K562 (cell line): ENCODE data around the gene LSM6. TPM values are rescaled to one million over a fixed set of nuclear protein-coding genes. Genes with fewer than 3 reads are reported as not detected.

ENCODE experiments used
- CHD4 ChIP-seq: fragments of 200-600 bp; sonication (generic); IDR thresholded peaks from 3 replicates; pipeline ENCODE4 v1.6.1; 2012; ENCODE audit warnings: low read depth, mild to moderate bottlenecking, mixed read lengths, low read length, inconsistent platforms; ENCODE audit not compliant: insufficient read depth, insufficient replicate concordance, poor library complexity, severe bottlenecking
- CREM ChIP-seq: IDR thresholded peaks from 2 replicates; pipeline ENCODE4 v1.6.1; 2014; ENCODE audit warnings: antibody characterized with exemption, low read depth
- EGR1 ChIP-seq: fragments of 450-650 bp; conservative IDR thresholded peaks from 2 replicates; pipeline ENCODE4 v1.6.1; 2017; ENCODE audit warnings: mild to moderate bottlenecking
- GATAD2B ChIP-seq: fragments of 450-650 bp; IDR thresholded peaks from 2 replicates; pipeline ENCODE4 v1.6.1; 2017; ENCODE audit warnings: mild to moderate bottlenecking, borderline replicate concordance
- KDM5B ChIP-seq: fragments of 200-600 bp; sonication (generic); IDR thresholded peaks from 2 replicates; pipeline ENCODE4 v1.6.1; 2012; ENCODE audit warnings: low read depth, mild to moderate bottlenecking, moderate library complexity, low read length, control low read depth, inconsistent platforms; ENCODE audit not compliant: insufficient replicate concordance
- LCOR ChIP-seq: sonication (generic); formaldehyde crosslinking; IDR thresholded peaks from 2 replicates; pipeline ENCODE4 v1.8.0; 2022; ENCODE audit warnings: mild to moderate bottlenecking, missing genetic modification reagents
- NCOA6 ChIP-seq: fragments of 450-650 bp; IDR thresholded peaks from 2 replicates; pipeline ENCODE4 v1.6.1; 2017; ENCODE audit warnings: mild to moderate bottlenecking
- POLR2B ChIP-seq: fragments of 450-650 bp; IDR thresholded peaks from 2 replicates; pipeline ENCODE4 v1.6.1; 2018; ENCODE audit warnings: low read depth; ENCODE audit not compliant: partially characterized antibody
- POLR2G ChIP-seq: fragments of 200-400 bp; formaldehyde crosslinking; IDR thresholded peaks from 2 replicates; pipeline ENCODE4 v1.6.1; 2017; ENCODE audit warnings: low read depth, mild to moderate bottlenecking, antibody characterized with exemption, low read length, moderate library complexity
- PTBP1 ChIP-seq: fragments of 200-400 bp; formaldehyde crosslinking; IDR thresholded peaks from 2 replicates; pipeline ENCODE4 v1.6.1; 2017; ENCODE audit warnings: low read depth, low read length
- RB1 ChIP-seq: fragments of 450-650 bp; IDR thresholded peaks from 2 replicates; pipeline ENCODE4 v1.6.1; 2017; ENCODE audit warnings: low read depth, mild to moderate bottlenecking
- RCOR1 ChIP-seq, 2 experiments: IDR thresholded peaks; 2 replicates each; pipeline ENCODE4 v1.6.1; 2012; ENCODE audit warnings: low read depth in 2 of 2, low read length in 2 of 2, borderline replicate concordance in 1 of 2, improper control_type of control experiment in 1 of 2
- SMC3 ChIP-seq: conservative IDR thresholded peaks from 2 replicates; pipeline ENCODE4 v1.6.1; 2011; ENCODE audit warnings: low read depth, low read length, improper control_type of control experiment; ENCODE audit not compliant: insufficient read depth
- SUPT5H ChIP-seq: fragments of 450-650 bp; IDR thresholded peaks from 2 replicates; pipeline ENCODE4 v1.6.1; 2016
- ZNF12 ChIP-seq: sonication (generic); formaldehyde crosslinking; IDR thresholded peaks from 2 replicates; pipeline ENCODE4 v1.4.0; 2020; ENCODE audit warnings: mild to moderate bottlenecking, missing genetic modification reagents
- ZNF445 ChIP-seq: fragments of 250-450 bp; sonication (Bioruptor Pico); IDR thresholded peaks from 2 replicates; pipeline ENCODE4 v1.4.0; 2020; ENCODE audit warnings: low read depth, mild to moderate bottlenecking, moderate library complexity
- ZNF584 ChIP-seq: fragments of 200-800 bp; sonication (Bioruptor generic); IDR thresholded peaks from 2 replicates; pipeline ENCODE4 v1.6.1; 2016; ENCODE audit warnings: low read depth, mild to moderate bottlenecking, missing genetic modification characterization, missing compliant biosample characterization
- ZNF699 ChIP-seq: fragments of 250-450 bp; sonication (Bioruptor Pico); IDR thresholded peaks from 2 replicates; pipeline ENCODE4 v1.8.0; 2021; ENCODE audit warnings: mild to moderate bottlenecking, moderate library complexity; ENCODE audit not compliant: insufficient replicate concordance
- polyA plus RNA-seq, 8 experiments: library from polyadenylated mRNA; depleted of rRNA in 4 of 8; stranded (reverse) in 5 of 8; unstranded in 3 of 8; fragments of >200 nt; fragmentation: Nextera tagmentation in 2 of 8; fragmentation: Illumina TruSeq in 1 of 8; extraction: Ambion mirVana in 2 of 8; extraction: Trizol in 1 of 8; gene quantifications; 2 replicates each; pipeline versions ENCODE4 v1.2.1 to v1.2.3, GENCODE V29; 2011 to 2014; ENCODE audit warnings: inconsistent platforms in 1 of 8, missing spikeins in 1 of 8
- total RNA-seq, 7 experiments: library from RNA; depleted of rRNA in 6 of 7; stranded (reverse); fragments of >200 nt in 6 of 7; fragmentation: Illumina TruSeq in 2 of 7; extraction: Trizol in 2 of 7; gene quantifications; 2 replicates each; pipeline versions ENCODE4 v1.2.1 to v1.2.3, GENCODE V29; 2011 to 2021; ENCODE audit warnings: low replicate concordance in 1 of 7
- TF ChIP-seq, protein P1 (sequence below): fragments of 450-650 bp; IDR thresholded peaks from 2 replicates; pipeline ENCODE4 v1.6.1; 2014; ENCODE audit warnings: low read depth, mild to moderate bottlenecking, moderate library complexity, borderline replicate concordance
- TF ChIP-seq, protein P2 (sequence below), 2 experiments: fragments of 200-800 bp in 1 of 2; sonication (Bioruptor generic) in 1 of 2; sonication (generic) in 1 of 2; formaldehyde crosslinking in 1 of 2; IDR thresholded peaks in 1 of 2; conservative IDR thresholded peaks in 1 of 2; 2 replicates each; pipeline versions ENCODE4 v1.5.0 to v1.6.1; 2016 to 2020; ENCODE audit warnings: missing compliant biosample characterization in 1 of 2, missing genetic modification characterization in 1 of 2, missing genetic modification reagents in 1 of 2
- TF ChIP-seq, protein P3 (sequence below): fragments of 250-450 bp; sonication (Bioruptor Pico); IDR thresholded peaks from 2 replicates; pipeline ENCODE4 v1.4.0; 2020; ENCODE audit warnings: borderline replicate concordance
- TF ChIP-seq, protein P4 (sequence below): fragments of 250-450 bp; sonication (Bioruptor Pico); IDR thresholded peaks from 2 replicates; pipeline ENCODE4 v1.8.0; 2021; ENCODE audit warnings: borderline replicate concordance, mild to moderate bottlenecking, moderate library complexity; ENCODE audit not compliant: poor library complexity, severe bottlenecking

The LSM6 gene
- total and polyA plus RNA-seq, 9 of the 15 experiments (the other 6 are each of a cell fraction or from before 2014, with no cell fraction given), result 39.9 to 150 (median 97.4) TPM

DNA sequence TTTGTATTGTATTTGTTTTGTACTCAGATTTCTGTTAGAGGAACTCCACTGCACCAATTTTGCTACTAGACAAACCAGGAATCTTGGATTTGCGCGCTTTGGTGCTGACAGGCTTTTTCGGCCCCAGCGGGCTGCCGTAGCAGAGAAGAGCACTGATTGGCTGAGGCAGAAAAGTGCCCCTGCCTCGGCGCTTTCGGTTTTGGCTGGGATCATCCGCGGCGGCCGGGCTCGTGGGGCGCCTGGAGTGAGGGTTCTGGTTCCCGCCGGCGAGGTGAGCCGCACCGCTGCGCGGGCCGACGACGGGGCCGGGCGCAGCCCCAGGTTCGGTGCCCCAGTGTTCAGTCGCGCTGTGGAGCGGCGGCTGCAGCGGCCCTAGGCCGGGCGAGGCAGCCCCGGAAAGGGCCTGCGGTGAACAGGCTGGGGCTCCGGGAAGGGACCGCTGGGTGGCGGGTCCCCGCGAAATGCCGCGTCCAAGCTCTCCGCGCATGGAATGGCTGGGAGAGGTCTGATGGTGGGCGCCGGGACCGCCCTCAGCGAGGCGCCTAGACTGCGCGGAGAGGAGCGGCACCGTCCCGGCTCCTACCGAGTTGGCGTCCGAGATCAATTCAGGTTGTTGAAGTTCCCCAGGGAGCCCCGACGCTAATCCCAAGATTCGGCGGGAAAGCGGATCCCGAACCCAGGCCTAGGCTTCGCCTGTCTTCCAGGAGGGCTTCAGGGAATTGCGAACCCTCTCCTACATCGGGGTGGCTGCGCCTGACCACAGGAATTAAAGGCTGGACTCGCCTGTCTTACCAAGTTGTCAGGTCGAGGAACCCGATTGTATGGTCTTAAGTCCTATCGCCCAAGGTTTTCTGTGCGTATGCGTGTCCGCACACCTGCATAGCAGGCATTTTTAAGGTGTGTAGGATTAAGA, at the start of gene LSM6 (continued):
- TF ChIP-seq, protein P1, sequence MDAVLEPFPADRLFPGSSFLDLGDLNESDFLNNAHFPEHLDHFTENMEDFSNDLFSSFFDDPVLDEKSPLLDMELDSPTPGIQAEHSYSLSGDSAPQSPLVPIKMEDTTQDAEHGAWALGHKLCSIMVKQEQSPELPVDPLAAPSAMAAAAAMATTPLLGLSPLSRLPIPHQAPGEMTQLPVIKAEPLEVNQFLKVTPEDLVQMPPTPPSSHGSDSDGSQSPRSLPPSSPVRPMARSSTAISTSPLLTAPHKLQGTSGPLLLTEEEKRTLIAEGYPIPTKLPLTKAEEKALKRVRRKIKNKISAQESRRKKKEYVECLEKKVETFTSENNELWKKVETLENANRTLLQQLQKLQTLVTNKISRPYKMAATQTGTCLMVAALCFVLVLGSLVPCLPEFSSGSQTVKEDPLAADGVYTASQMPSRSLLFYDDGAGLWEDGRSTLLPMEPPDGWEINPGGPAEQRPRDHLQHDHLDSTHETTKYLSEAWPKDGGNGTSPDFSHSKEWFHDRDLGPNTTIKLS, result 0 out of 2 replicates have a peak, but pooled peaks have one; percentile 28
- TF ChIP-seq RB1 (peak; percentile 76; the same call in 1 of the 2 replicates), GATAD2B (no peak), SUPT5H (peak; percentile 73), CHD4 (no peak), ZNF12 (no peak), POLR2G (peak; percentile 90), SMC3 (no peak), LCOR (peak; percentile 73), POLR2B (peak; percentile 46), RCOR1 (IDR thresholded peaks at IDR 0.05; ENCODE audit: borderline replicate concordance in 1 of 2, low read depth in 2 of 2, low read length in 2 of 2) (peak in 1 of 2 experiments; percentile 36; a peak in 1 of 4 replicates), KDM5B (no peak), ZNF445 (no peak), ZNF584 (CRISPR knock-in tag) (no peak), NCOA6 (no peak), EGR1 (no peak), CREM (peak; percentile 38; the same call in 1 of the 2 replicates), PTBP1 (no peak), ZNF699 (no peak)
- TF ChIP-seq, protein P2, sequence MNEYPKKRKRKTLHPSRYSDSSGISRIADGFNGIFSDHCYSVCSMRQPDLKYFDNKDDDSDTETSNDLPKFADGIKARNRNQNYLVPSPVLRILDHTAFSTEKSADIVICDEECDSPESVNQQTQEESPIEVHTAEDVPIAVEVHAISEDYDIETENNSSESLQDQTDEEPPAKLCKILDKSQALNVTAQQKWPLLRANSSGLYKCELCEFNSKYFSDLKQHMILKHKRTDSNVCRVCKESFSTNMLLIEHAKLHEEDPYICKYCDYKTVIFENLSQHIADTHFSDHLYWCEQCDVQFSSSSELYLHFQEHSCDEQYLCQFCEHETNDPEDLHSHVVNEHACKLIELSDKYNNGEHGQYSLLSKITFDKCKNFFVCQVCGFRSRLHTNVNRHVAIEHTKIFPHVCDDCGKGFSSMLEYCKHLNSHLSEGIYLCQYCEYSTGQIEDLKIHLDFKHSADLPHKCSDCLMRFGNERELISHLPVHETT (CRISPR knock-in tag; conservative IDR thresholded peaks at IDR 0.05 in 1 of 2, IDR thresholded peaks at IDR 0.05 in 1 of 2), result no peak
- TF ChIP-seq, protein P3, sequence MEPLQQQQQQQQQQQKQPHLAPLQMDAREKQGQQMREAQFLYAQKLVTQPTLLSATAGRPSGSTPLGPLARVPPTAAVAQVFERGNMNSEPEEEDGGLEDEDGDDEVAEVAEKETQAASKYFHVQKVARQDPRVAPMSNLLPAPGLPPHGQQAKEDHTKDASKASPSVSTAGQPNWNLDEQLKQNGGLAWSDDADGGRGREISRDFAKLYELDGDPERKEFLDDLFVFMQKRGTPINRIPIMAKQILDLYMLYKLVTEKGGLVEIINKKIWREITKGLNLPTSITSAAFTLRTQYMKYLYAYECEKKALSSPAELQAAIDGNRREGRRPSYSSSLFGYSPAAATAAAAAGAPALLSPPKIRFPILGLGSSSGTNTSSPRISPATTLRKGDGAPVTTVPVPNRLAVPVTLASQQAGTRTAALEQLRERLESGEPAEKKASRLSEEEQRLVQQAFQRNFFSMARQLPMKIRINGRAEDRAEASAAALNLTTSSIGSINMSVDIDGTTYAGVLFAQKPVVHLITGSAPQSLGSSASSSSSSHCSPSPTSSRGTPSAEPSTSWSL (CRISPR knock-in tag), result no peak
- TF ChIP-seq, protein P4, sequence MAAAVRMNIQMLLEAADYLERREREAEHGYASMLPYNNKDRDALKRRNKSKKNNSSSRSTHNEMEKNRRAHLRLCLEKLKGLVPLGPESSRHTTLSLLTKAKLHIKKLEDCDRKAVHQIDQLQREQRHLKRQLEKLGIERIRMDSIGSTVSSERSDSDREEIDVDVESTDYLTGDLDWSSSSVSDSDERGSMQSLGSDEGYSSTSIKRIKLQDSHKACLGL, result no peak
